GM23248 (cell line): ENCODE measurements around the gene NAT16.

Experiments
- EZH2 ChIP-seq: fragments of 200-600 bp; sonication (generic); IDR thresholded peaks from 2 replicates; pipeline ENCODE4 v1.6.1; 2018; ENCODE audit warnings: antibody characterized with exemption, mild to moderate bottlenecking; ENCODE audit not compliant: insufficient read depth, poor library complexity, severe bottlenecking
- EZH2phosphoT487 ChIP-seq: fragments of 200-600 bp; sonication (generic); IDR thresholded peaks from 2 replicates; pipeline ENCODE4 v1.6.1; 2018; ENCODE audit warnings: antibody characterized with exemption, moderate library complexity, mild to moderate bottlenecking, low read depth; ENCODE audit not compliant: insufficient read depth

DNA sequence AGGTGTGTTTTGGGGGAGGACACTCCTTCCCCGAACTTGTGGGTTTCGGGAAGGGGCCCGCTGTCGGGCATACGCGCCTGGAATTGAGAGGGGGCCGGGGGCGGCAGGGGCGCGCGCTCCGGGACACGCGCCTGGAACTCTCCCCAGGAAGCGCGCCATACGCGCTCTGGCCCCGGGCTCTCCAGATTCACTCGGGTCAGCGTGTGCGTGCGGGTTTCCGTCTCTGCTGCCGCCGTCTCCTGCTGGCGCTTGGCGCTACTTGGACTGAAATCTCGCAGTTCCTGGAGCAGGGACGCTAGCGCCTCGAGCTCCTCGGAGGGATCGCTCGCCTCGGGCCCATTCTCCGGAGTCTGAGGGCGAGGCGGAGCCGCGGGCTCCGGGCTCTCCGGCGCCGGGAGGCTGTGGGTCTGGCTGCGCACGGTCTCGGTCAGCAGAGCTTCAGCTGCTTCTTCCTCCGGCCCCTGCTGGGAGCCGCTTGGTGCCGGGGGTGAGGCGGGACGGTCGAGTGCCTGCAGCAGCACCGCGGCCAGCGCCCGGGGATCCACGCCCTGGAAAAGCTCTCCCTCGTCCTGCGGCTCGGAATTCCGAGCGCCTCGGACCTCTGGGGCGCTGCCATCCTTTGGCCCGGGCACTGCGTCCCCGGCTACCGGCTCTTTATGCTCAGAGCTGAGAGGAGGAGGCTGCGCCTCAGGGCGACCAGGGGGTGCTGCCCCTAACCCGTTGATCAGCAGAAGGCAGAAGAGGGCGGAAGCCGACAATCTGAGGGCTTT lies 15.8 kb downstream of the NAT16 start:
- no peak for TF ChIP-seq EZH2phosphoT487
- no peak for TF ChIP-seq EZH2
